GM19023 (cell line): ENCODE measurements around the gene CZIB.
"Not testable (repeated sequence)": the region's sequence is repeated elsewhere in the genome, so short reads cannot be mapped to it uniquely, and the experiment has no call there.

Source experiments
- ATAC-seq: cut with Tn5 transposase; IDR thresholded peaks from one replicate; pipeline ENCODE4 v1.9.1; 2021; ENCODE audit warnings: mild to moderate bottlenecking, moderate library complexity; ENCODE audit not compliant: unreplicated experiment

Gene CZIB

GRCh38 chr1:53189061-53189460, 31.4 kb downstream of the CZIB start:
- no peak for ATAC-seq

- ATAC-seq = no peak
These were observed 32.3 kb downstream of the CZIB start for GRCh38 chr1:53188099-53188498.

DNA sequence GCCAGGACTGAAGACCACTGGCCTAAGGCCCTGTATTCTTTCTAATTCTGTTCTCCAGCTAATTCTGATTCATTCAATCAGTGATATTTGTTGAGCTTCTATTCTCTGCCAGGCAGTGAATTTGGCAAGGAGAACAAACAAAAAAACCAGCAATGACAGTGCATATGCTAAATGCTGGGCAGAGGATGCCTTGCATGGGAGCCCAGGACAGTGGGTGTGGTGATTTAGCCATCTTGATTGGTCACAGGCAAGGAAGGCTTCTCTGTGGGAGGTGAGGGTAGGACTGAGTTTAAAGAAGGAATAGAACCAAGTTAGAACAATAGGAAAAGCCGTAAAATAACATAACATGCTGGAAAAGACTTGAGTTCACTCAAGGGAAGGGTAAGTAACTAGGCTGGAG, 33.0 kb downstream of the CZIB start:
- no peak for ATAC-seq

DNA sequence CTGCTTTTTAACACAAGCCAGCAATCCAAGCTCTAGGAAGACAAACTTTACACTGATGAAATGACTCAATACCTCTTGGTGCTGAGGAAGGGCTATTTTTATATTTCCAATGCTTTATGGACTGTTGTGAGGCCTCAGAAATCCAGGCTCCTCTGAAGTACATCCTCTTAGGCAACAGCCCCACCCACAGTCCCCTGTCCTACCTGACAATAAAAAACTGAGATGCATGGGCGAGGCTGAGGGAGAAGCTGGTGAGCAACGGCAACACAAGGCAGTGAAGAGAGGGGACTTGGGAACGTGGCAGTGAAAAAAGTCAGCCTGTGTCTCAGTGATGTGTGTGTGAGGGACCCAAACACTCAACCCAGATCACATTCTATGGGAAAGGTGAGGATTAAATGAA, 33.9 kb downstream of the CZIB start:
- ATAC-seq = no peak

- not testable (repeated sequence) for ATAC-seq
These were observed 34.5 kb downstream of the CZIB start for GRCh38 chr1:53185955-53186297.

DNA sequence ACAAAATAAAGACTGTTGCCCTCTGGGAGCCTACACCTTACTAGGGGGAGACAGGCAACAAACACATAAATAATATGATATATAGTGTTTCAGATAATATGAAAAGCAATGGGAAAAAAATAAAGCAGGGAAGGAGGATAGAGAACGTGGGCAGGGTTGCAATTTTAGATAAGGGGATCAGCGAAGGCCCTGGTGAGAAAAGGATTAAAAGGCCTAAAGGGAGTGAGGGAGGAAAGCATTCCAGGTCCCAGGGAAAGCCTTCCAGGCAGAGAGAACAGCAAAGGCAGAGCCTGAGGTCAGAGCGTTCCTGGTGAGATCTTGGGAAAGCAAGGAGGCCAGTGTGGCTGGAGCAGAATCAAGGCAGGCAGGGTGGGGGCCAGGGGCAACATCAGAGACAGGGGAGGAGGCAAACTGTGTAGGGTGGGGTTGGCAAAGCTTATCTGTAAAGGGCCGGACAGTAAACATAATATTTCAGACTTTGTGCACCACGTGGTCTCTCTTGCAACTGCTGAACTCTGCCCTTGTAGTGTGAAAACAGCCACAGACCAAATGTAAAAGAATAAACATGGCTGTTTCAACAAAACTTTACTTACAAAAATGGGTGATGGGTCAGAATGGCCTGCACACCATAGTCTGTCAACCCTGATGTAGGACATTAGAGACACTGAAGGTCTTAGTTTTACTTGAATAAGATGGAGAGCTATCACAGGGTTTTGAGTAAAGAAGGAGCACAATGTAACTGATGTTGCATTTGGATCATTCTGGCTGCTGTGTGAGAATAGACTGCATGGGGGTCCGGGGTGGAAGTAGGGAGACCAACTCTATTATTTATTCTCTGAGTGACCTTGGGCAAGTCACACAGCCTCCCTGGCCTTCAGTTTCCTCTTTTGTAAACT, 37.1 kb downstream of the CZIB start:
- ATAC-seq = no peak

DNA sequence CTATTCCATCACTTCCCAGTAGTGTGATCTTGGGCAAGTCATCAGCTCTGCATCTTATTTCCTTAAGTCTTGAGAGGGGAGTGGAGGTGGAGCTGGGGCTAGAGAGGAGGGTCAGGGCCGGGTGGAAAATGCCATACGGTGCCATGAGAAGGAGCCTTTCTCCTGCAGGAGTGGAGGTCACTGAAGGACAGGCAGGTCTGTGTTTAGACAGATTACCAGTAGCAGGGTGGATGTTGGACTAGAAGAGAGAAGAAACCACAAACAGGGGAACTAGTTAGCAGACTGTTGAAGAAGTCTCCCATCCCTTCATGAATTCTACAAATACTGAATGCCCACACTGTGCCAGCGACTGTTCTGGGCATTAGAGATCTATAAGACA, 37.7 kb downstream of the CZIB start:
- ATAC-seq = no peak

GRCh38 chr1:53182111-53182593, 38.3 kb downstream of the CZIB start:
- no peak for ATAC-seq

DNA sequence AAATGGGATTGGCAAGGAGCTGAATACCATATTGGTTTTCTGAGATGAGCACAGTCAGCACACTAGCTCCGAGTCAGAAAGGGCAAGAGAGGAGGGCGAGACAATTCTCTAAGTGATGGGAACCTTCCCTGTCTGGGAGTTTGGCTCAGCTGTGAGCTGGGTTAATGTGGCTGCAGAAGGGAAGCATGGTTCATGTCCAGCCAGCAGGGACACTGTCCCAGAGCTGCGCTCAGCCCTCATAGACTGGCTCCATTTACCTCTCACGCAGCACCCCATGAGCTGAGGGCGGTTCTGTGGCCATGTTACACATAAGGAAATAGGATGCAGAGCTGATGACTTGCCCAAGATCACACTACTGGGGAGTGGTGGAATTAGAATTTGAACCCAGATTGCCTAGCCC, 39.5 kb downstream of the CZIB start:
- ATAC-seq = no peak

GRCh38 chr1:53180226-53180625, 40.2 kb downstream of the CZIB start:
- ATAC-seq = no peak

DNA sequence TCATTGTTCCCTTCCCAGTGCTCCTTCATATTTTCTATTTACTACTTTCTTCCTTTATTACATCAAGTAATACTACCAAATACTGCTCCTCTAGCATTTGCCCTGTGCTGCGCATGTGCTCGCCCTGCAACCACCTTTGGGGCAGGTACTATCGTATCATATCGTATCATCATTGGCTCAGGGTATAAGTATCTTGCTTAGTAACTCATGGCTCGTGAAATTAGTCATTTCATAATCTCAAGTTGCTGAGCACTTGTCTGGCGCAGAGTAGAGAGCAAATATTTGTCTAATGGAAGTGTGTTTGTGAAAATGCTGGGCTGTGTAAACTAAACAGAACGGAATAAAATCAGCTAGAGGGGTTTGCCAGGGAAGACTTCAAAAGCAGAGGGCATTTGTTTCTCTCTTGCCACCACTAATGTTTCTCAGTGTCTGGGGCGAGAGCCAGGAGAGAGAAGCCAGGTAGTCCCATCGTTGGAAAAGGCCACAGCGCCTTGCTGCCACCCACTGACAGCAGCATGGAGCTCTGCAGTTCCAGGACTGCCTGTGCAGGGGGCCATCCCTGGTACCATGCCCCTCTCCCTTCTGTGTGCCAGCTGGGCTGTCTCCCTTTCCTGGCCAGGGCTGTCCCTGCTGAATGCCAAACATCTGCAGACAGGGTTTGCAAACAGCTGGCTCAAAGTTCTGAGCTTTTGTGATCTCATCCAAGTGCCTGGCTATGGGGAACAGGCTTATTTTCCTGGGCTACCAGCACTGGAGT, 43.8 kb downstream of the CZIB start:
- ATAC-seq = no peak

GRCh38 chr1:53174971-53175913, 45.2 kb downstream of the CZIB start:
- ATAC-seq = no peak

DNA sequence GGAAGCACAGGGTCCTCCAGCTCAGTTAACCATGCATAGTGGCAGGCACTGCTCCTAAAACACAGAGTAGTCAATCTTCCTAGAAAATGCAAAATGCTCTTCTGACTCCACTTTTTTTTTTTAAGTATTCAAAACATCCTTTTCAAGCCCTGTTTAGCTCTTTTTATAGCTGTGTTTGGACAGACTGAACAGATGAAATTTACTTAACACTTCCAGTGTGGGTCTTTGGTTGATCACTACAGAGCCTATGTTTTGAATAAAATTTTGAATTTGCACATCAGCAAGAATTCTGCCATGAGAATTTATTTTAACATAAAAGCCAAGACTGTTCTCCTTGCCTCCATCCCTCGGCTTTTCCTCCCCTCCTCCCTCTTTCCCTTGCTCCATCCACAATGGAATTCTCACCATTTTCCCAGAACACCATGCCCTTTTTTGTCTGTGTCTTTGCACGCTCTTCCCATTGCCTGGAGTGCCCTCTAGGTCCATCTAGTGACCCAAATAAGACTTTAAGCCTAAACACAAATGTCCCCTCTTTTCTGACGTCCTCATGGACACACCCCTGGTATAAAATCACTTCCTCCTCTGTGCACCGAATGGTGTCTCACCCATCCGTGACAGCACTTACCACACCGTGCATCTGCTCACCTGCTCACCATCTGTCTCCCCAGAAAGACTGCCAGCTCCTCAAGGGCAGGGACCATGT, 47.9 kb downstream of the CZIB start:
- no peak for ATAC-seq

DNA sequence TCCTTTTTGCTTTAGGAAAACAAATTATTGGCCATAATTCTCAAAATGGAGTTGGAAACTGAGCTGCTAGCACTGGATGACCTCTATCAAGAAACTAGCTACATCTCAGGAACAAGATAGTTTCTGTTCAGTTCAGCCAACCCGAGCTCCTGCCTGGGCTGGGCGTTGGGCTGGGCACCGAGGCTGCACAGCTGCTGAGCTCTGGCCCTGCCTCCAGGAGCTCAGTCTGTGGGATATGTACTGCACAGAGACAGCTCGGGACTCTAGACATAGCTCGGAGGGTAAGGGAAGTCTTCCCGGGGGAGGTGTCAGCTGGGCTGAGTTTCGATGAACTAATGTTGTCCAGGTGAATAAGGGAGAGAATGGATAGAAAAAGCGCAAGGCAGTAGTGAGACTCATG, 53.5 kb downstream of the CZIB start:
- ATAC-seq = no peak

DNA sequence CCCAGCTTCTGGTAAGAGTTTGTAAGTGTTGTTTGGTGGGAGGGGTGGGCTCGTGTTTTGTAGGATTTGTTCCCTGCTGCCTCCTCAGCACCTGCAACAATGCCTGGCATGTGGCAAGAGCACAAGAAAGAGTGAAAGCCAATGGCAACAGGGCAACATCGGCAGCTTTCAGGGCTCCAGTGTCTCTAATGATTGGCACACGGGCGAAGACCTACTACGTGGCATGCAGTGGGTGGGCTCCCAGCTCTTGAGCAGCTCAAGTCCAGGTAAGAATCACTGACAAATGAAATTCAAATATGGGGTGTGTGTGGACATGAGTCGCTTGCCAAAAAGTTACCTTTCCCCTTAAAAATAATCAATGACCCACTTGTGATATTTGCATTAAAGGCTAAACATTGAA, 54.1 kb downstream of the CZIB start:
- ATAC-seq = no peak

DNA sequence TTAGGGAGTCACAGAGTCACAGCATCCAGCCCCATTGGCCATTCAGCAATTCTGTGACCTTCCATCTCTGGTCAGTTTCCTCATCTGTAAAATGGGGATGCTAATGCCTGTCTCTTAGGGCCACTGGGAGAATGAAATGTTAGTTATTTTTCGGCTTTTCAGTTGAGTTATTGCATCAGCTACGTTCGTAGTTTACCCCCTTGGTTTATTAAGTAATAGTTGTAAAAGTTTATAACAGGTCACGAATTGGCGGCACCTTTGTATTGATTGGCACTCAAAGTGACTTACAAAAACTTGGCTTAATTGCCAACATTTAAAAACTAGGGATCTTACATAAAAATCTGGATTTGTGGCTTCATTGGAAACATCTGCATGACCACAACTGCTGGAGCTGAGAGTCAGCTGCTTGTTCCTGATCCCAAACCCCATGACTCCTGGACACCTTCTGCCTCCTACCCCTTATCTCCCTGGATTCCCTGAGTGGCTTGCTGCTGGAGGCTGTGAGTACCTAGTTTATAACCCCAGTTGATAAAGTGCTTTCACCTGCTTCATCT, 54.9 kb downstream of the CZIB start:
- ATAC-seq = no peak
